Hippocampal formation (tissue), 2 donors: ENCODE measurements around the gene PLB1.

ENCODE experiments used
- DNase-seq, 2 donors: peaks; one replicate each; lab custom pipeline; 2025; lab: John Stamatoyannopoulos, UW

The PLB1 gene

GRCh38 chr2:28613633-28614501, 118.0 kb downstream of the PLB1 start:
- no peak for DNase-seq

GRCh38 chr2:28615706-28616105, 119.8 kb downstream of the PLB1 start:
- no peak for DNase-seq

- no peak for DNase-seq
Measured at GRCh38 chr2:28616396-28616999, 120.6 kb downstream of the PLB1 start.

GRCh38 chr2:28617502-28618184, 121.8 kb downstream of the PLB1 start:
- DNase-seq: no peak

- DNase-seq: no peak
Measured at GRCh38 chr2:28618221-28619141, 122.6 kb downstream of the PLB1 start.

- DNase-seq: no peak
Measured at GRCh38 chr2:28619213-28620196, 123.6 kb downstream of the PLB1 start.

GRCh38 chr2:28620291-28620793, 124.5 kb downstream of the PLB1 start:
- no peak for DNase-seq

GRCh38 chr2:28620801-28621171, 124.9 kb downstream of the PLB1 start:
- no peak for DNase-seq

- peak in 1 of 2 donors; percentile 71 for DNase-seq
Measured at GRCh38 chr2:28621172-28622100, 125.6 kb downstream of the PLB1 start.

- DNase-seq: no peak
Measured at GRCh38 chr2:28622101-28622499, 126.2 kb downstream of the PLB1 start.

GRCh38 chr2:28623582-28624405, 127.9 kb downstream of the PLB1 start:
- DNase-seq: no peak

GRCh38 chr2:28624436-28624792, 128.6 kb downstream of the PLB1 start:
- no peak for DNase-seq

- DNase-seq: no peak
Measured at GRCh38 chr2:28624793-28625701, 129.2 kb downstream of the PLB1 start.

GRCh38 chr2:28626376-28626775, 130.5 kb downstream of the PLB1 start:
- DNase-seq: no peak

- DNase-seq: no peak
Measured at GRCh38 chr2:28626891-28627421, 131.1 kb downstream of the PLB1 start.

- no peak for DNase-seq
Measured at GRCh38 chr2:28627722-28628480, 132.0 kb downstream of the PLB1 start.
